ENCODE measurements around the gene GALNS.

Gene GALNS

GRCh38 chr16:88874938-88875599, 18.3 kb upstream of the GALNS start:
- no peak for DNase-seq

GRCh38 chr16:88872650-88873331, 16.0 kb upstream of the GALNS start:
- DNase-seq: no peak

DNA sequence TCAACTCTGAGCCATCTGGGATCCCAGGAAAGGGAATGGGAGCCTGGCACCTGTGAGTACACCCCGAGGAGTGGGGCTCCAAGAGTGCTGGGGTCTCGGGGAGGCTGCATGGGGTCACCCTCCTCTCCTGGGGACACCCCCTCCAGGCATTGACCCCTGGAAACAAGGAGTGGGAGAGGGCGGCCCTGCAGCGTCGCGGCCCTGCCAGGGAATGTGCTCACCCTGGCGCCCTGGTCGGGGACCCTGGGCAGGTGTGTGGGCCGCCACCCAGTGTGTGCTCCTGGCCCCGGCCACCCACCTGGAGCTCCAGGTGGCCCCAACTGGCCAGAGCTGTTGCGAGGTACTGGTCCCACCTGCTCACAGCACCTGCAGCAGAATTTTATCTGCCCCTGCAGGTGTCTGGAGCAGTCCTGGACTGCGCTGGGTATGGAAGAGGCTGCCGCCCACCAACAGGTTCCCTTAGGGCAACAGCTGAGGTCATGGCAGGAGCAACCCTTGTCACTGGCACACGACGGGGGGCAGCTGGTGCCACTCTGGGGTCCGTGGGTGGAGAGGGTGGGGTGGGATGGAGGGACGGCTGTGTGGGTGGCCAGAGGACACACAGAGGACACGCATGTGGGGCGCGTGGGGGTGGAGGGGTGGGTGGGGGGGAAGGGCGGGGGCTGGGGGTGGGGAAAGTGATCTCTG, 15.1 kb upstream of the GALNS start:
- DNase-seq: no peak

DNA sequence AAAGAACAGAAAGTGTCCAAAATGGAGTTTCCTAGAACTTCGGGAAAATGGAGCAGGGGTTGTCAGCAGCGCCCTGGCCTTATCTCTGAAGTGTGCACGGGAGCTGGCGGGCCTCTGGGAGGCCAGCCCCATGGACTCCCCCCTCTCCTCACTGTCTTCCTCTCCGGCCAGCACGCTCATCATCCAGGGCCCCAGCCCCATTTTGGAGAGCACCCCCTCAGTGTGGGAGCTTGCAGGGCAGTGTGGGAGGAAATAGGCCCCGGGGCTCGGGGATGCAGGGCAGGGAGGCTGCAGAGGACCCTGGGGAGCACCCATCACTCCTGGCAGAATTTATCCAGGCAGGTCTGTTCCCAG, 14.6 kb upstream of the GALNS start:
- DNase-seq: no peak

DNA sequence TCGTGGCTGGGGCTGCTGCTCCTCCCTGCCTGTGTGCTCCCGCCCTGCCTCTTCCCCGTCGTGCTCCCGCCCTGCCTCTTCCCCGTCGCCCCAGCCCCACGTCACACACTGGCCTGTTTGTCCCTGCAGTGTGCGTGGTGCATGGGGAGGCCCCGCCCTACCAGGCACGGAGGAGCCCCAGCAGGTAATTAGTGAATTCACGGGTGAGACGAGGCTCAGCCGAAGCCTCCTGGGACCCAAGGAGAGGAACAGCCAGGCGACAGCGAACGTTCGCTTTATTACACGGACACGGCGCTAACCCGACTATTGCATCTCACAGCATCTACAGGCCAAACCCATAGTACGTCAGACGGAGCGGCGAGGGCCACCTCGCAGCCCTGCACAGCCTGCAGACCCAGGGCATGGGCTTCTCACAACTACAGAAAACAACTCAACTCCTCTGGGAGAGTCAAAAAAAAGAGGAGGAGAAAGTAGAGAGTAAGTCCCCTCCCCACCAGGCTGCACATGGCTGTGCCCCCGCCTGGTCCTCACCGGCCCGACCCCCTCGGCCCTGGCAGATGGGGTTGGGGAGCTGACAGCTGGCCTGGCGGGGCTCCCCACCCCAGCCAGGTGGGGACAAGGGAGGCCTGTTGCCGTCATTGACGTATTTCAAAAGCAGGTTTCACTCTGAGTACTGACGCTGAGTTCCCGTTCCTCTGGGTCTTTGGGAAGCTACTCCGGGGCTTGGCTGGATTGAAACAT, 14.0 kb upstream of the GALNS start:
- peak; percentile 57 for DNase-seq

GRCh38 chr16:88869673-88869980, 12.9 kb upstream of the GALNS start:
- no peak for DNase-seq

GRCh38 chr16:88868974-88869672, 12.4 kb upstream of the GALNS start:
- peak; percentile 41 for DNase-seq

DNA sequence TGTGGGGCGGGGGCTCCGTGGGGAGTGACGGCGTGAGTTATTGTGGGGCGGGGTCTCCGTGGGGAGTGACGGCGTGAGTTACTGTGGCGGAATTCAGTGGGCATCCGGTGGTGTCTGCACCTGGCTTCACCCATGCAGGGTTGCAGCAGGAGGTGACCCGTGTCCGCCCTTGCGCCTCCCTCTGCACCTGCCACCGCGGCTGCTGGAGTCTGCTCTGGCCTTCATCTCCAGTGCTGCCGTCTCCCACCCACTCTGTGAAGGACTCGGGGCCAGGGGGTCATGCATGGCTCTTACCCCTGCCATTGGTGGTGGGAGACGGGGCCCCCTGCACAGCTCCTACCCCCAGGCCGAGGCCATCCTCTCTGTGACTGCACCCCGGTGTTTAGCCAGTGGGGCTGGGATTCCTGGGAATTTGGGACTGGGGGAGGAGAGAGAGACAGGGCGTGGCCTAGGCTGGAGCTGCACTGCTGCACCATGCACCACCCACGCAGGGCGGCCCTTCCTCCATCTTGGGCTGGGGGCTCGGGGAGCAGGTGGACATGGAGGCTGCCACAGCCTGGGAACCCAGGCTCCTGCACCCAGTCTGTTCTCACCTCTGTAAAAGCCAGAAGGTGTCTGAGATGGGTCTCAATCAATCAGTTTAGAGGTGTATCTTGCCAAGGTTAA, 11.0 kb upstream of the GALNS start:
- no peak for DNase-seq

GRCh38 chr16:88866151-88866920, 9.6 kb upstream of the GALNS start, which contains the start of gene PABPN1L:
TSS of gene PABPN1L (minus strand) at chr16:88866660. CDS start at chr16:88866606, 54 bp downstream.
- no peak for DNase-seq

GRCh38 chr16:88865742-88866141, 9.0 kb upstream of the GALNS start:
- DNase-seq: no peak

DNA sequence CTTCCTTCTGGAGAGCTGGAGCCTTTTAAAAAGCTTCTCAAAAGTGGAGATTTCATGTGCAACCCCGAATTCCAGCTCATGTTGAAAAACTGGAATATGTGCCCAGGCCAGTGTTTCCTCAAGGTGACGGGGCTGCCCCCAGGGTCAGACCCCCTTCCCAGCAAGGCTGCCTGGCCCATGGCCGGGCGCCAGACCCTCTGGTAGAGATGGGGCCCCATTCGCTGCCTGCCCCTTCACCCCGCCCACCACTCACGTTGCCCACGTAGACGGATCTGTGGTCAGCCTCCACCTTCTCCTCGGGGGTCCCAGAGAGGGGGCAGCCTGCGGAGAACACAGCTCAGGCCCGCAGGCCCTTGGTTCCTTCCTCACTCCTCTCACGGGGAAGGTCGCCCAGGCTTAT, 8.6 kb upstream of the GALNS start:
- DNase-seq: no peak

- no peak for DNase-seq
Measured at GRCh38 chr16:88864521-88864920, 7.8 kb upstream of the GALNS start.

- no peak for DNase-seq
Measured at GRCh38 chr16:88864099-88864498, 7.4 kb upstream of the GALNS start.

DNA sequence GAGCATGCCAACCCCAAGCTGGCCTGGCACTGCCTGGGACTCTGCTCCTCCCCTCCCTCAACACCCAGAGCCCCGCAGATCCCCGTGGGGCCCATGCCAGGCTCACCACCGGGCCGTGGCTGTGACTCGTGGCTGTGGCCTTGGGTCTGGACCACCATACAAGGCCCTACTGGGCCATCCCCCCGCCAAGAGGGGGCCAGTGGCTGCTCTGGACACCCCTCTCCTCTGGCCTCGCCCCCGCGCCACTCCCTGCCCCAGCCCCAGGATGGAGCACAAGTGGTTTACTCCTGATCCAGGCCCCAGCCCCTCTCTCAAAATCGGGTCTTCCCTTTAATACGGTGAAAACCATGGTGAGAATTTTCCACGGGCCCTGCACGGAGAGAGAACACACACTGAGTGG, 6.7 kb upstream of the GALNS start:
- no peak for DNase-seq

- DNase-seq: no peak
Measured at GRCh38 chr16:88862968-88863367, 6.2 kb upstream of the GALNS start.

DNA sequence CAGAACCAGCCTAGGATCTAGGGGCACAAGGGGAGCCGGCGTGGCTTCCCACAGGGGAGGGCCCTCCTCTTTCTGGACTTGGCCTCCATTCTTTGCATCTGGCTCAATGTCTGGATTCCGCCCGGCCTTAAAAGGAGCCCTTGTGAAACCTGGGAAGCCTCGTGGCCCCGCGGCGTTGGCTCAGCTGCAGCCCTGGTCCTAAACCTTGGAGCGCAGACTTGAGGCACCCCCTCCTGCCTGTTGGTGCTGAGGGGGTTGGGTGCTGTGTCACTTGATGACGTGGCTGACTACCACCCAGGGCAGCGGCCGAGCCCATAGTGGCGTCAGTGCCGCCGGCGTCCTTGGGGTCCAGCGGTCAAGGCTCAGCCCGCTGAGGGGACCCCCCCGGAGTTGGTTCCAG, 4.6 kb upstream of the GALNS start:
- DNase-seq: no peak

- DNase-seq: no peak
Measured at GRCh38 chr16:88859381-88860091, 2.8 kb upstream of the GALNS start.

DNA sequence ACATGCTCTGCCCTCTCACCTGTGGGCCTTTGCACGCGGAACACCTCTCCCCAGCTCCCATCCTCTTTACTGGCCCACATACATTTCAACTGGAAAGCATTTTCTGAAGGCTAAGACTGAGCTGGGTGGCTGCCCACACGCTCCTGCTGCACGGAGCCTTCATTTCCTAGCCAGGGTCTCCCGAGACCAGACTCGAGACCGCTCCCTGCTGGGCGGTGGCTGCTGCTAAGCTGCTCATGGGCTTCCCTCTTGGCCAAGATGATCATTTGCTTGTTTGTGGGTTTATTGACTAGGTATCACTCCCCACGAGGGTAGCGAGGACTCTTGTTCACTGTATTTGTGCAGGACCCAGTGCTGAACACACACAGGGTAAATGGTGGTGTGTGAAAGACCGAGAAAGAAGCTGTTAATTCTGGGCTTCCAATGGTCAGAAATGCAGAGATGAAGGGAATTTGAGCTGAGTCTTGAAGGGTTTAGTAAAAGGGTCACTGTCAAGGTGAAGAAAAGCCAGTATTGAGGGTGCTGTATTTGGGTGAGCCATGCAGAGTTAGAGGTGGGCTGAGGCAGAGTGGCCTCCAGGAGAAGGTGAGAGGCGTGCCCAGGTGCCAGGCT, 1.1 kb upstream of the GALNS start:
- DNase-seq: peak; percentile 8

DNA sequence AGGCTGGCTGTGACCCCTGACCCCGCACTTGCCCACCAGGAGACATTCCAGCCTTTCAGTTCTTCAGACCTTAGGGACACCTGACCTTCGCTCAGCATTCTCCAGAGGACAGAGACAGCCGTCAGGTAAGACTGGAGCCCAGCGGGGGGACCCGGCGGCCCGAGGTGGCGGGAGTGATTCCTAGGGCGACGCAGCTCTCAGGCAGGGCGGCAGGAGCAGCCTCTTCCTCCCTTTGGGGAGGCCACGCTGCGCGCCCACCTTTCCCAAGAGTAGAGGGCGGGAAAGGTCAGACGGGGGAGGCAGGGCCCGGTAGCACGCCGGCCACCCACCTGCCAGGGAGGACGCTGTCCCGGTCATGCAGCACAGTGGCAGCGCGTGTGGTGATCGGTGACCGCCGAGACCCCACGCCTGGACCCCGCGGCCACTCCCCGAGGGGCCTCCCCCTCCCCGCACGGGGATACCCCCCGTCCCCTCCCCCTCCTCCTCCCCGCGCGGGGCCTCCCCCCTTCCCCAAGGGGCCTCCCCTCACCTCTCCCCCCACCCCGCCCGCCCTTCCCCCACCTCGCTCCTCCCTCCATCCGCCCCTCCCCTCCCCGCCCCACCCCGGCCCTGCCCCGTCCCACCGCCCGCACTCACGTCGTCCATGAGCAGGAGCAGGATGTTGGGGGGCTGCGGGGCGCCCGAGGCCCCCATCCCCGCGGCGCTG, 472 bp downstream of the GALNS start:
- no peak for DNase-seq

DNA sequence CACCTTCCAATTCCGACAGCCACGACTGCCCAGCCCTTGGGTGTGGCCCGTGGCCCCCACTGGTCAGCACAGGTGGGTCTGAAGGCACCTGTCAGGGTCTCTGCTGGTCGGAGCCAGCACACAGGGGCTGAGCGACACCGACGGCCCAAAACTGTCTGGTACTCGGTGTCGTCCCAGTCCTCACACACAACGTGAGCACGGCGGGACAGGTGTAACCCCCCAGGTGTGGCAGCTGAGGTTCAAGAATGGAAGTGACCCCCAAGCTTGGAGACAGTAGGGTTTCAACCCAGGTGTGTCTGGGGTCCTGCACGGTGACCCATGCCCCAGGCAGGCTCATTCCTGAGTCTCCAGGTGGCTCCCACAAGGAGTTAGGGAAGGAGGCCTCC, 1.0 kb downstream of the GALNS start:
- no peak for DNase-seq
